Suprapubic skin (tissue), 4 donors: ENCODE measurements around the gene SHLD1.

Experiments
- EP300 ChIP-seq: sonication (generic); formaldehyde crosslinking; IDR thresholded peaks from one replicate; pipeline ENCODE4 v1.6.1; 2017; ENCODE audit warnings: antibody characterized with exemption
- POLR2AphosphoS5 ChIP-seq, 3 donors: sonication (generic); formaldehyde crosslinking; IDR thresholded peaks; one replicate each; pipeline ENCODE4 v1.6.1; 2017; ENCODE audit warnings: antibody characterized with exemption in 3 of 3
- TF ChIP-seq, protein P1 (sequence below), 2 donors: fragments of 200-600 bp in 1 of 2; fragments of 450-650 bp in 1 of 2; sonication (generic) in 1 of 2; IDR thresholded peaks; one replicate each; pipeline ENCODE4 v1.5.1; 2016 to 2019; ENCODE audit warnings: antibody characterized with exemption in 2 of 2, mild to moderate bottlenecking in 1 of 2, moderate library complexity in 1 of 2

DNA sequence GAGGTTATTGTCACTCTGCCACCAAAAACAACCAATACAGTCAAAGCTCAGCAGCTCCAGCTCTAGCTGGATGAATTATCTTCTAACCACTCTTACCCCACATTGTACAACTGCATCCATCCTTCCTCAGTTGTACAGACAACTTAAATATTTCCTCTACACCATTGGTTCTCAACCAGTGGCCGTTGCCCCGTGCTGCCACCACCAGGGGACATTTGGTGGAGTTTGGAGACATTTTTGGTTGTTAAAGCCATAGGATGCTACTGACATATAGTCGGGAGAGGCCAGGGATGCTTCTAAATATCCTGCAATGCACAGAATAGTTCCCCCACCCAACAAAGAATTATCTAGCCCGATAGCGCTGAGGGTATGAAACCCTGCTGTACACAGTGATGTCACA lies 59.3 kb downstream of the SHLD1 start:
- TF ChIP-seq POLR2AphosphoS5 (IDR thresholded peaks at IDR 0.05) (no peak), EP300 (no peak)
- TF ChIP-seq, protein P1, sequence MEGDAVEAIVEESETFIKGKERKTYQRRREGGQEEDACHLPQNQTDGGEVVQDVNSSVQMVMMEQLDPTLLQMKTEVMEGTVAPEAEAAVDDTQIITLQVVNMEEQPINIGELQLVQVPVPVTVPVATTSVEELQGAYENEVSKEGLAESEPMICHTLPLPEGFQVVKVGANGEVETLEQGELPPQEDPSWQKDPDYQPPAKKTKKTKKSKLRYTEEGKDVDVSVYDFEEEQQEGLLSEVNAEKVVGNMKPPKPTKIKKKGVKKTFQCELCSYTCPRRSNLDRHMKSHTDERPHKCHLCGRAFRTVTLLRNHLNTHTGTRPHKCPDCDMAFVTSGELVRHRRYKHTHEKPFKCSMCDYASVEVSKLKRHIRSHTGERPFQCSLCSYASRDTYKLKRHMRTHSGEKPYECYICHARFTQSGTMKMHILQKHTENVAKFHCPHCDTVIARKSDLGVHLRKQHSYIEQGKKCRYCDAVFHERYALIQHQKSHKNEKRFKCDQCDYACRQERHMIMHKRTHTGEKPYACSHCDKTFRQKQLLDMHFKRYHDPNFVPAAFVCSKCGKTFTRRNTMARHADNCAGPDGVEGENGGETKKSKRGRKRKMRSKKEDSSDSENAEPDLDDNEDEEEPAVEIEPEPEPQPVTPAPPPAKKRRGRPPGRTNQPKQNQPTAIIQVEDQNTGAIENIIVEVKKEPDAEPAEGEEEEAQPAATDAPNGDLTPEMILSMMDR (IDR thresholded peaks at IDR 0.05): no peak
